ENCODE results near the gene PSAPL1.
"Not testable (repeated sequence)": the region's sequence is repeated elsewhere in the genome, so short reads cannot be mapped to it uniquely, and the experiment has no call there.

PSAPL1 gene

DNA sequence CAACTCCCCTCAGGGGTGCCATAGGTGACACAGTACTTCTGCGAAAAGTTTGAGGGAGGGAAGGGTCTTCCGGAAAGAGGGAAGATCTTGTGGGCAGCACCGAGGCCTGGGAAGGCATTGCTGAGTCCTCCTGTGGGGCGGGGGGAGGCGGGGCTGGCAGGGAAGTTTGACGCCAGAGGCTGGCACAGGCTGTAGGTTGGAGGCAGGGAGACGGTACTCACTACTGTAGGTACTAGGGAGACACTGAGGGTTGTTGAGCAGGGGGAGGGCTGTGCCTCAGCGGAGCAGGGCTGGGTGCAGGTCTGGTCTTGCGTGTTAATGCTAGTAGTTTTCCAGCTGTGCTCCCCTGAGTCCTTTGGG, 23.3 kb upstream of the PSAPL1 start:
- no peak for DNase-seq

GRCh38 chr4:7457201-7458065, 22.7 kb upstream of the PSAPL1 start:
- DNase-seq = no peak

DNA sequence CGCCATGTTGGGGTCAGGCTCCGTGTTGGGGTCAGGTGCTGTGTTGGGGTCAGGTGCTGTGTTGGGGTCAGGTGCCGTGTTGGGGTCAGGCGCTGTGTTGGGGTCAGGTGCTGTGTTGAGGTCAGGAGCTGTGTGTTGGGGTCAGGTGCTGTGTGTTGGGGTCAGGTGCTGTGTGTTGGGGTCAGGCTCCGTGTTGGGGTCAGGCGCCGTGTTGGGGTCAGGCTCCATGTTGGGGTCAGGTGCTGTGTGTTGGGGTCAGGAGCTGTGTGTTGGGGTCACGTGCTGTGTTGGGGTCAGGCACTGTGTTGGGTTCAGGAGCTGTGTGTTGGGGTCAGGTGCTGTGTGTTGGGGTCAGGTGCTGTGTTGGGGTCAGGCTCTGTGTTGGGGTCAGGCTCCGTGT, 18.1 kb upstream of the PSAPL1 start:
- not testable (repeated sequence) for DNase-seq

- DNase-seq = no peak
Measured at GRCh38 chr4:7451800-7452199, 17.1 kb upstream of the PSAPL1 start.

GRCh38 chr4:7451434-7451789, 16.7 kb upstream of the PSAPL1 start:
- DNase-seq = no peak

- DNase-seq = no peak
Measured at GRCh38 chr4:7450775-7451433, 16.2 kb upstream of the PSAPL1 start.

DNA sequence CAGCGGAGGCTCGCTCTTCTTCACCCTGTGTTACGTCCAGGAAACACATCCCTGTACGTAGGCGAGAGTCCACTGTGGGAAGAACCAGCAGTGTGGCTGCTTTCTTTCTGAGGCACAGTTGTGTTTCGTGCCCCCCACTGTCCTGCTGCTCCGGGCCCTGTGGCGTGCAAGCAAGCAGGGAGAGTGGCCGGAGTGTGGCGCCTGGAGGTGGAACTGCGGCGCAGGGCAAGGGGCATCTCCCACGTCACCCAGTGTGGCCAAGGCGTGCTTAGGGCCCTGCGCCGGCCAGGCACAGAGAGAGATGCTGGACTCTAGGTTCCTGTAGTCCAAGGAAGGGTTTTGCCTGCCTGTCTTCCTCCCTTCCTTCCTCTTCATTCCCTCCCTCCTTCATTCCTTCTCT, 13.3 kb upstream of the PSAPL1 start:
- DNase-seq = no peak

DNA sequence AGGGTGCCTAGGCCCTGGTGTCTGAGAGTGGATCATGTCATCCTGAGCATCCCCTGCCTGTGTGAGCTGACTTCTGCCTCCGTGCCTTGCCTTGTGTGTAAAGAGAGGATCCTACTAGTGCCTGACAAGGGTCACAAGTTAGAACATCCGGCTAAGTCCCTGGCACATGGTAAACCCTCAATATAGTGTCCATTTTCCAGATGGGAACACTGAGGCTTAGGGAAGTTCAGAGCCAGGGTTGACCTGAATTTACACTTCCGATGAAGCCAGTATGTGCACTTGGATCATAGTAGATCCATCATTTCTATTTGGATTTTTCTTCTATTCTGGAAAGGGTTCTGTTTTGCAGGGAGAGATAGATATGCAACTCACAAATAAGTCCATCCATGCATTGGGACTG, 12.5 kb upstream of the PSAPL1 start:
- no peak for DNase-seq

DNA sequence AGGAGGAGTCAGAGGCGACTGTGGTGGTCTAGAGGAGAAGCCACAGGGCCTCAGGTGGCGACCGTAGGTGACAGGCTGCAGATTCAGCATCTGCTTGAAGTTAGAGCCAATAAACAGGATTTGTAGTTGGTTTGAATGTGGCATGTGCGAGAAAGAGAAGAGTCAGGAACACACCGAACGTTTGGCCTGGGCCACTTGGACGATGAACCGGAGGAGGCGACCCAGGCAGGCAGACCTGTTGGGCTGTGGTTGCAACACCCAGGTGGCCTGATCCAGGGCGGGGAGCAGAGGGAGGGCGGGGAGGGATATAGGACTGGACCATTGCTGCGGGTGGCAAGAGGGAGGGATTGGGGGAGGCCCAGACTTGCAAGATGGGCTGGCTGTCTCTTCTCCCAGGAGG, 10.0 kb upstream of the PSAPL1 start:
- DNase-seq = no peak

- DNase-seq = no peak
Measured at GRCh38 chr4:7444314-7444713, 9.6 kb upstream of the PSAPL1 start.

- no peak for DNase-seq
Measured at GRCh38 chr4:7442574-7443162, 7.9 kb upstream of the PSAPL1 start.

- DNase-seq = no peak
Measured at GRCh38 chr4:7441201-7441600, 6.5 kb upstream of the PSAPL1 start.

DNA sequence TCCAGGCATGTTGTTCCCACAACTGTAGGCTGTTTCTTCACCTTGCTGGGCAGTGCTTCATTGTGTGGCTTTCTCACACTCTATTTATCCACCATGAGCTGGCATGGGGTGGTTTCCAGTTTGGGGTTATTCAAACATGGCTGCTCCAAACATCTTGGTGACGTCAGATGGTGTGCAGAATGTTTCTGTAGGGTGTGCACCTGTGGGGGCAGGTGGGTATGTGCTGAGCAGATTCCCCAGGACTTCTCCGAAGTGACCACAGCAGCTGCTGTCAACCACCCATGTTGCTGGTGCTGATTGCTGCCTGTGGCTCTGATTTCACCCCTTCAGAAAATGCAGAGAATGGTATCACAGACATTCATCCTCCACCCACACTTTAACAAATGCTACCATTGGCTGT, 5.0 kb upstream of the PSAPL1 start:
- no peak for DNase-seq

GRCh38 chr4:7436256-7436655, 1.5 kb upstream of the PSAPL1 start:
- no peak for DNase-seq

DNA sequence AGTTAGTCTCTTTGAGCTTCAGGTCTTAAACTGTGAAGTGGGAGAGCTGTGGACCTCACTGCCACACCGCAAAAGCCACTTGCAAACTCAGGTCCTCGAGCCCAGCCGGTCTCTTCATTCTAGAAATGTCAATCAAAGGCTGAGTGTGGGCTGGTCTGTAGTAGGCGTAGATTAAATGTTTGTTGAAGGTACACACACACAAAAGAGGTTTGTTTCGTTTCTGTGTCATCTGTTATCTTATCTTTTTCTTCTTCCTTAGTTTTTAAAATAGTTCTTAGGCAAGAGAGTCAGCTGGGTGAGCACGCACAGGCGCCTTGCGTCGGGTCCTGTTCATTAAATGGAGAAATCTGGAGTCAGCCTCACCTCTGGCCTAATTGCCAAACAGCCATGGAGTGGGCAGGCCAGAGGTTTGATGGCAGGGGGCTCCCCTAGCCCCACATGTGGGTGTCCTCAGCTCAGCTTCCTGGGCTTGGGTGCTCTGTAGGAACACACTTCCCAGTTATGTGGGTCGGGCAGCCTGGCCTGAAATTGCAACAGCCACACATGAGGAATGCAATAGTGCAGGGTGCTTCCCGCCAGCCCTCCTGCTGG, 836 bp upstream of the PSAPL1 start:
- no peak for DNase-seq

GRCh38 chr4:7434141-7434765, 477 bp downstream of the PSAPL1 start:
- DNase-seq = no peak

- no peak for DNase-seq
Measured at GRCh38 chr4:7433376-7434140, 1.2 kb downstream of the PSAPL1 start.

DNA sequence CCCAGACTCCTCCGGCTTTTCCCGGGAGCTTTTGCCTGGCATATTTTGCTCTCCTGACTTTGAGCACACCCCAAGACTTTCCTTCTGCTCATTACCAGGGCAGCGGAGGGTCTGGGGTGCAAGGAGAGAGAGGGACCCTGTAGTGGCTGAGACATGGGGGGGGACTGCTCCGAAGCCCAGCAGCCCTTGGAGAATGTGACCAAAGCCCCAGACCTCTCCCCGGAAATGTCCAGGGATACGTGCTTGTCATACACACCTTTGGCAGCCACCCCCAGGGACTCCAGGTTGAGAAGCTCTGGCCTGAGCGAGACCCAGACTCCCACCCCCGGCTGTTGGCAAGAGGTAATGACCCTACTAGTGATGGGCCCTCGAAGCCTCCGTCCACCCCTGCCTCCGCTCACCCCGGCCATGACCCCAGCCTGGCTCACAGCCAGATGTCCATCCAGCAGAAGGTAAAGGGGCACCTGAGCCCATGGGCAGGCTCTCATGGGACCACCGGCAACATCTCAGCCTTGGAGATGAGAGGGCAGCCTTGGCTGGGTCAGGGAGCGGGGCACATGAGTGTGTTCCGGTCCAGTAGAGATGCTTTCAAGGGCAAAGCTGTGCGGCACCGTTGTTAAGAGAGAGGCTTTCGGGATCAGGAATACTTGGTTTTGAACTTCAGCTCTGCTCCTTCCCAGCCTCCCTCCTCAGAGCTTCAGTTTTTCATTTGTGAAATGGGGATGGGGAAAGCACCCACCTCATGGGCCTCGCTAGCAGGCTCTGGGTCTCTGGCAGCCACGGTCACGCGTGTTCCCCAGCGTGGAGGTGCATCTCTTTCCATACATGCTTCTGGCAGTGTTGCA, 2.0 kb downstream of the PSAPL1 start:
- no peak for DNase-seq

DNA sequence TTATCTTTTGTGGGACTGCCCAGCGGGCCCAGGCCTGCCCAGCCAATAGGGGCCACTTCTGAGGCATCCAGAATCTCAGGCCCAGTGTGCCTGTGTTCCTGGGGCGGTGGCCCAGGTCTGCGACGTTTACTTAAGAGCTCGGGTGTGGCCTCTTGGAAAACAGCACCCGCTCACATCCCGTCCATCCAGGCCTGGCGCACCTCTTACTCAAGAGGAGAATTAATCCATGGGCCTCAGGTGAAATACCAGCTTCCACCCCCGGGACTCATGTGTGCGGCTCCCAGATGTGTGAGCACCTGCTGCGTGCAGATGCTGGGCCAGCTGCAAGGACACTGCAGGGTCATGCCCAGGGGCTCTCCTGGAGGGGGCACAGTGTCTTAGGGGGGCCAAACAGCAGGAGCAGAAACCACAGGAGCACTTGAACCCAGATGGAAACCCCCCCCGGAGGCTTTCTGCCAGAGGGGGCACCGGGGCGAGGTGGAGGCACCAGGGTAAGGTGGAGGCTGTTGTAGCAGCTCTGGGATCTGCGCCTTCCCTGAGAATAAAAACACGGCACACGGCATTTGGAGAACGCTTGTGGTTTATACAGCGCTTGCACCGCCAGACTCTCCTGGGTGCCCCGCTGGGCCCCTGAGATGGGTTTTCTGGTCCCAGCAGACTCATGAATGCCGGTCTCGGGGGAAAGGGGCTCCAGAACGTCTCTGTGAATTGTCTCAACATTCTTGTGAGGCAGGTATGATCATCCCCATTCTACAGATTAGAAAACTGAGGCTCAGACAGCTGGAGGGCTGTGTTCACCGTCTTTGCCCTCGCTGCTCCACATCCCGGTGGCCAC, 2.8 kb downstream of the PSAPL1 start:
- no peak for DNase-seq

DNA sequence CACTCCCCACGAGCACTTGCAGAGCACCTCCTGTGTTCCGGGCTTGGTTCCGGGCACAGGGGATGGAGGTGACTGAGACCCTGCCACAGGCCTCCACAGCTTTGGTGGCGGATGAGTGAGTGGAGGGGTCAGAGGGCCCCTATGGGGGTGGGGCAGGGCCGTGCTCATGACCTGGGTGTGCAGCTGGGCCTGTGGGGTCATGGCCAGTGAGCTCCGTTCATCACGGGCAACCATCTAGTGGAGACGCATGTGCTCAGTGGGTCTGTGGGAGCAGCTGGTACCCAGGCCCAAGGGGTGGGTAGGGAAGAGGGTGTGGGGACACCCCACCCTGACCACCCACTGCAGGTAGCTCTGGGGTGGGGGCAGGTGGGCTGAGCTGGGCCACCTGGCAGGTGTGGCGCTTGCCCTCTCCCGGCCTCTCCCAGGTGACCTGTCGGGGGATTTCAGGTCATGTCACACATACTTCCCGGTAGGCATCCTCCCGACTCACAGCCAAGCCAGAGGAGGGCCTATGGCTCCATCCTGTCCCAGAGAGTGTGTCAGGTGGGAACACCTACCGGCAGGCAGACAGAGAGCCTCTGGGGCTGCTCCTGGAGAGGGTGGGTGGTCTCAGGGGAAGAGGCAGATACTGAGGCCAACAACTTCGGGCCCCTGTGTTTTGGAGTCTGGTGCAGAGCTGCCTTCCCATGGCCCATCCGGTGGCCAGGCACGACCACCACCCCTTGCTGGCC, 3.6 kb downstream of the PSAPL1 start:
- DNase-seq = no peak

Measured in NCI-H1436 treated with DMSO at 0.1 percent for 48 hours (cell line).